Cardiac septum (tissue), 1 donor: ENCODE data around the gene GALNT9. TPM values are rescaled to one million over a fixed set of nuclear protein-coding genes. Genes with fewer than 3 reads are reported as not detected.
"Not testable (repeated sequence)": the region's sequence is repeated elsewhere in the genome, so short reads cannot be mapped to it uniquely, and the experiment has no call there.

Experiments
- DNase-seq: peaks from one replicate; pipeline ENCODE4 v3.0.0-alpha.2; 2020; ENCODE audit warnings: low spot score
- intact Hi-C: fragments of 100-400 bp; cut with DNase I; formaldehyde crosslinking; loops from one replicate; pipeline ENCODE4 v1.14.0; 2022
- total RNA-seq: library from RNA; stranded (reverse); fragmentation: NEBNext Ultra II Directional; extraction: Animal tissue kit (Norgen Biotek cat#: 25700); gene quantifications from one replicate; pipeline ENCODE4 v1.2.1, GENCODE V29; 2021
- donor health status: DM: no; HTN: no; CAD: no.

Gene GALNT9
- total RNA-seq, 1 donor from 2014 or later: not detected

GRCh38 chr12:132158677-132159554, 170.5 kb downstream of the GALNT9 start:
- DNase-seq: no peak
- intact Hi-C loops: loop anchor here (10.0 kb wide), 3 partner anchors 256 to 456 kb away; partner anchors contain the start of genes LRCOL1 and P2RX2

- intact Hi-C loops: loop anchor here (10.0 kb wide), 3 partner anchors 257 to 457 kb away; partner anchors contain the start of genes LRCOL1 and P2RX2
- DNase-seq: no peak
Measured at GRCh38 chr12:132157733-132158409, 171.5 kb downstream of the GALNT9 start.

GRCh38 chr12:132156573-132157325, 172.6 kb downstream of the GALNT9 start:
- intact Hi-C loops: loop anchor here (10.0 kb wide), 3 partner anchors 258 to 458 kb away; partner anchors contain the start of genes LRCOL1 and P2RX2
- no peak for DNase-seq

- intact Hi-C loops: loop anchor here (10.0 kb wide), 3 partner anchors 259 to 459 kb away; partner anchors contain the start of genes LRCOL1 and P2RX2
- no peak for DNase-seq
Measured at GRCh38 chr12:132155771-132156572, 173.4 kb downstream of the GALNT9 start.

GRCh38 chr12:132154941-132155770, 174.2 kb downstream of the GALNT9 start:
- no peak for DNase-seq
- intact Hi-C loops: loop anchor here (10.0 kb wide), 3 partner anchors 260 to 460 kb away; partner anchors contain the start of genes LRCOL1 and P2RX2

- intact Hi-C loops: loop anchor here (10.0 kb wide), 3 partner anchors 260 to 460 kb away; partner anchors contain the start of genes LRCOL1 and P2RX2
- DNase-seq: no peak
Measured at GRCh38 chr12:132154341-132154761, 175.0 kb downstream of the GALNT9 start.

GRCh38 chr12:132153501-132154340, 175.7 kb downstream of the GALNT9 start:
- intact Hi-C loops: loop anchor here (10.0 kb wide), 3 partner anchors 261 to 461 kb away; partner anchors contain the start of genes LRCOL1 and P2RX2
- no peak for DNase-seq

GRCh38 chr12:132152953-132153352, 176.4 kb downstream of the GALNT9 start:
- DNase-seq: no peak

GRCh38 chr12:132152411-132152821, 177.0 kb downstream of the GALNT9 start:
- no peak for DNase-seq
- intact Hi-C loops: loop anchor here (10.0 kb wide), 3 partner anchors 262 to 462 kb away; partner anchors contain the start of genes LRCOL1 and P2RX2

More at GRCh38 chr12:132152953-132153352, 176.4 kb downstream of the GALNT9 start:
- intact Hi-C loops: loop anchor here (10.0 kb wide), 3 partner anchors 262 to 462 kb away; partner anchors contain the start of genes LRCOL1 and P2RX2

GRCh38 chr12:132151766-132152410, 177.5 kb downstream of the GALNT9 start:
- intact Hi-C loops: loop anchor here (10.0 kb wide), 3 partner anchors 263 to 463 kb away; partner anchors contain the start of genes LRCOL1 and P2RX2
- DNase-seq: no peak

GRCh38 chr12:132151145-132151765, 178.1 kb downstream of the GALNT9 start:
- intact Hi-C loops: loop anchor here (10.0 kb wide), 3 partner anchors 264 to 464 kb away; partner anchors contain the start of genes LRCOL1 and P2RX2
- no peak for DNase-seq

GRCh38 chr12:132150780-132151144, 178.6 kb downstream of the GALNT9 start:
- no peak for DNase-seq
- intact Hi-C loops: loop anchor here (10.0 kb wide), 3 partner anchors 264 to 464 kb away; partner anchors contain the start of genes LRCOL1 and P2RX2

- DNase-seq, intact Hi-C loops: not testable (repeated sequence)
Measured at GRCh38 chr12:132149526-132149925, 179.9 kb downstream of the GALNT9 start.

GRCh38 chr12:132148368-132149045, 180.9 kb downstream of the GALNT9 start:
- no peak for DNase-seq
- intact Hi-C loops: no loop called here
